ENCODE measurements around the gene LGALS7B. TPM values are rescaled to one million over a fixed set of nuclear protein-coding genes. Genes with fewer than 3 reads are reported as not detected.
"Not testable (repeated sequence)": the region's sequence is repeated elsewhere in the genome, so short reads cannot be mapped to it uniquely, and the experiment has no call there.

LGALS7B gene
- total RNA-seq, 1 donor from 2014 or later, result not detected

DNA sequence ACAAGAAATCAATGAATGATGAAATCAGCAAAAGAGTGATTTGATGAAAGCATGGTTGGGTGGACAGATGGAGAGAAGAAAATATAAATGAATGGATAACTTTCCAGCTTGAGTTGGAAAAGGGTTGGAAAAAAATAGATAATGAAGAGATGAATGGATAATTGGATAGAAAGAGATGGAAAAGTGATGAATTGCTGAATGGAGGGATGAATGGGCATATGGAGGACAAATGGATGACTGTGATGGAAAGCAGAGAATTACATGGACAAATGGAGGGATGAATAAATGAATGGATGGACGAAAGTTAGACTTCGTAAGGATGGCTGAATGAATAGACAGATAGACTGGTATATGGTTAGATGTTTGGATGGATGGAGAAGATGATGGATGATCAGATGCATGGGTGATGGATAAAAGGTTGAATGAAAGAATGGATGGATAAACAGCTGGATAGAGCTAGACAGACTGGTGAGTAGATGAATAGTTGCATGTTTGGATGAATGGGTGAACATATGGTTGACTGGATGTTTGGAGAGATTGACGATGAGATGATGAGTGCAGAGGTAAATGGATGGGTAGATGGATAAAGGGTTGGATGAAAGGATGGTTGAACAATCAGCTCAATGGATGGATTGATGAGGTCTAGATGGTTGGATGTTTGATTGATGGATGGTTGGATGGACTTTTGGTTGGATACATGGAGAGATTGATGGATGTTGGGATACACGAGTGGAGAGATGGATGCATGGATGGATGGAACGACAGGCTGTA lies 11.8 kb downstream of the LGALS7B start:
- Mint-ChIP-seq H3K4me3 (no peak overlapping the region), H3K27me3 (ENCODE audit: low read depth) (no peaks in the 10 kb centered on the region), H3K36me3 (peaks cover 2% of the 10 kb centered on the region), H3K9me3 (no peaks in the 10 kb centered on the region), H3K27ac (no peak overlapping the region), H3K4me1 (peaks cover 2% of the 10 kb centered on the region)
- DNase-seq (ENCODE audit: low spot score in 2 of 2, unreplicated experiment in 2 of 2), result no peak
- TF ChIP-seq, protein P1, sequence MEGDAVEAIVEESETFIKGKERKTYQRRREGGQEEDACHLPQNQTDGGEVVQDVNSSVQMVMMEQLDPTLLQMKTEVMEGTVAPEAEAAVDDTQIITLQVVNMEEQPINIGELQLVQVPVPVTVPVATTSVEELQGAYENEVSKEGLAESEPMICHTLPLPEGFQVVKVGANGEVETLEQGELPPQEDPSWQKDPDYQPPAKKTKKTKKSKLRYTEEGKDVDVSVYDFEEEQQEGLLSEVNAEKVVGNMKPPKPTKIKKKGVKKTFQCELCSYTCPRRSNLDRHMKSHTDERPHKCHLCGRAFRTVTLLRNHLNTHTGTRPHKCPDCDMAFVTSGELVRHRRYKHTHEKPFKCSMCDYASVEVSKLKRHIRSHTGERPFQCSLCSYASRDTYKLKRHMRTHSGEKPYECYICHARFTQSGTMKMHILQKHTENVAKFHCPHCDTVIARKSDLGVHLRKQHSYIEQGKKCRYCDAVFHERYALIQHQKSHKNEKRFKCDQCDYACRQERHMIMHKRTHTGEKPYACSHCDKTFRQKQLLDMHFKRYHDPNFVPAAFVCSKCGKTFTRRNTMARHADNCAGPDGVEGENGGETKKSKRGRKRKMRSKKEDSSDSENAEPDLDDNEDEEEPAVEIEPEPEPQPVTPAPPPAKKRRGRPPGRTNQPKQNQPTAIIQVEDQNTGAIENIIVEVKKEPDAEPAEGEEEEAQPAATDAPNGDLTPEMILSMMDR (IDR thresholded peaks at IDR 0.05; ENCODE audit: unreplicated experiment), result no peak

DNA sequence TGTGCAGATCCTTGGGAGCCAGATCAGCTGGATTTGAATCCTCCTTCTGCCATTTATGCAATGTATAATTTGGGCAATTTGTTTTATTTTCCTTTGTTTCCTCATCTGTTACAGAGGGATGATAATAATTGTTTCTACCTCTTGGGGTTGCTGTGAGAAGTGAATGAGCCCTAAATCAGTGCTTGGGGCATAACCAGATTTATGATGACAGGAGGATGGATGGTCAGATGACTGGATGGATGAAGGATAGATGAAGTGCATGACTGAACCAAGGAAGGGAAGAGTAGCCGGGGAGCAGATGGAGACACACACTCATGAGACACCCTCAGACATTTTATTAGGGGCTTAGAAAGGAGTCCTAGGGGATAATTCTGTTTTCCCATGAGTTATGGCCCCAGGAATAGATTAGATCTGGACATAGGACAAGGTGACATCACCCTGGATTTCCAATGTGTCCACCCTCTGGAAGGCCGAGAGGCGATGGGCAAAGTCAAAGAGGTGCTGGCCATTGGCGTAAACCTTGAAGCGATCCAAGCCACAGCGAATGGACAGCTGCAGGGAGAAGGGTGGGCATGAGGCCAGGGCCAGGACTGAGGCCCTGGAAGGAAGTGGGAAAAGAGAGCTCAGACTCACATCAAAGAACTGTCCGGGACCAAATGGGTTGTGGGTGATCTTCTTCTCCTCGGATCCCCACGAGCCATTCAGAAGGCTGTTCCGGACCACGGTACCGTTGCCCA lies 12.5 kb downstream of the LGALS7B start:
- no peak overlapping the region for H3K4me3 Mint-ChIP-seq
- H3K27me3 Mint-ChIP-seq (ENCODE audit: low read depth), result no peaks in the 10 kb centered on the region
- no peak overlapping the region for H3K27ac Mint-ChIP-seq
- no peak for DNase-seq (ENCODE audit: low spot score in 2 of 2, unreplicated experiment in 2 of 2)
- H3K4me1 Mint-ChIP-seq, result peaks cover 2% of the 10 kb centered on the region
- H3K36me3 Mint-ChIP-seq, result peaks cover 2% of the 10 kb centered on the region
- no peaks in the 10 kb centered on the region for H3K9me3 Mint-ChIP-seq
- TF ChIP-seq, protein P1 (IDR thresholded peaks at IDR 0.05; ENCODE audit: unreplicated experiment), result no peak

DNA sequence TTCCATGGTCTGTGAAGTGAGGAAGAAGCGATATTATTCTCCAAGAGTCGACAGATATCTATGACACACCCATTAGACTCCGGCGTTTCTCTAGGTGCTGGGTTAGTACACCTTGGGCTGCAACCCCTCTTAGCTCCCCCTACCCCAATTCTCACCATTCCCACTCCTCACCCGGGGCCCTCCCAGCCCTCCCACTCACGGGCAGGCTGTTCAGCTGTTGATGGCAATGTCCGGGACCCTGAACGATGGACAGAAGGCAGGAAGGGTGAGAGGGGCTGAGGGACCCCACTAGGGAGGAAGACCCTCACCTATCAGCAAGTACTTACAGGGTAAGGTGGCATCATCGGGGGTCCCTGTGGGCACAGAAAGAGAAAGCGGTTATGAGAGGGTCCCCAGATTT lies 14.5 kb downstream of the LGALS7B start:
- Mint-ChIP-seq H3K4me3 (no peak overlapping the region), H3K9me3 (no peaks in the 10 kb centered on the region), H3K36me3 (peaks cover 2% of the 10 kb centered on the region), H3K27me3 (ENCODE audit: low read depth) (no peaks in the 10 kb centered on the region), H3K27ac (no peak overlapping the region), H3K4me1 (peaks cover 2% of the 10 kb centered on the region)
- no peak for DNase-seq (ENCODE audit: low spot score in 2 of 2, unreplicated experiment in 2 of 2)
- TF ChIP-seq, protein P1 (IDR thresholded peaks at IDR 0.05; ENCODE audit: unreplicated experiment), result no peak

DNA sequence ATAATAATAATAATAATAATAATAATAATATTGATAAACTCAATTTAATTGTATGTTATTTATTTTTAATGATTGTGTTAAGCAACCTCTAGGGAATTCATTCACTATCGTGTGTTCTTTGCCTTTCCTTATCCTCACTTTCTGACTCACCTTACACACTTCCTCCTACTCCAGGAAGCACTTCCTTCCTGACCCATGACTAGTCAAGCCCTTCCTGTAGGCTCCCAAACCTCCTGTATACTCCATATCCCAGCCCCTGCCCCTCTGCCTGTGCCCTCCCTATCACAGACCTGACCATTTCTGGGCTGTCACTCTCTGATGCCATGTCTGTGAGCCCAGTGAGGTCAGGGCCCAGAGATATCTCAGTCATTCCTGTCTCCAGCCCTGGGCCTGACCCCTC lies 16.2 kb downstream of the LGALS7B start:
- no peak overlapping the region for H3K4me3 Mint-ChIP-seq
- DNase-seq (ENCODE audit: low spot score in 2 of 2, unreplicated experiment in 2 of 2), result no peak
- H3K36me3 Mint-ChIP-seq, result no peaks in the 10 kb centered on the region
- H3K27ac Mint-ChIP-seq, result no peak overlapping the region
- no peaks in the 10 kb centered on the region for H3K27me3 Mint-ChIP-seq (ENCODE audit: low read depth)
- H3K9me3 Mint-ChIP-seq, result no peaks in the 10 kb centered on the region
- TF ChIP-seq, protein P1 (IDR thresholded peaks at IDR 0.05; ENCODE audit: unreplicated experiment), result no peak
- H3K4me1 Mint-ChIP-seq, result no peaks in the 10 kb centered on the region

DNA sequence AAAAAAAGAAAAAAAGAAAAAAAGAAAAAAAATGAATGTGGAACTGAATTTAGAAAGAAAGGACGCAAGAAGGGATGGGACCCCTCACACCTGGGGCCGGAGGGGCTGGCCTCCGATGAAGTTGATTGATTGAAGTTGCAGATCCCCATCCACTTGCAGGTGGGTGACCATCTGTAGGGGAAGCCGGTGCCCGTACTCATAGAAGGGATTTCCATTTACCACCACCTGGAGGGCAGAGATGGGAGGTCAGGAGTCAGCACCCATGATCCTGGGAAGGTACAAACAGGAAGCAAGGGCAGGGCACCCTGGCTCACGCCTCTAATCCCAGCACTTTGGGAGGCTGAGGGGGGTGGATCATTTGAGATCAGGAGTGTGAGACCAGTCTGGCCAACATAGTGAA lies 17.4 kb downstream of the LGALS7B start:
- TF ChIP-seq, protein P1 (IDR thresholded peaks at IDR 0.05; ENCODE audit: unreplicated experiment), result no peak
- Mint-ChIP-seq H3K4me3 (no peak overlapping the region), H3K27ac (no peak overlapping the region)

DNA sequence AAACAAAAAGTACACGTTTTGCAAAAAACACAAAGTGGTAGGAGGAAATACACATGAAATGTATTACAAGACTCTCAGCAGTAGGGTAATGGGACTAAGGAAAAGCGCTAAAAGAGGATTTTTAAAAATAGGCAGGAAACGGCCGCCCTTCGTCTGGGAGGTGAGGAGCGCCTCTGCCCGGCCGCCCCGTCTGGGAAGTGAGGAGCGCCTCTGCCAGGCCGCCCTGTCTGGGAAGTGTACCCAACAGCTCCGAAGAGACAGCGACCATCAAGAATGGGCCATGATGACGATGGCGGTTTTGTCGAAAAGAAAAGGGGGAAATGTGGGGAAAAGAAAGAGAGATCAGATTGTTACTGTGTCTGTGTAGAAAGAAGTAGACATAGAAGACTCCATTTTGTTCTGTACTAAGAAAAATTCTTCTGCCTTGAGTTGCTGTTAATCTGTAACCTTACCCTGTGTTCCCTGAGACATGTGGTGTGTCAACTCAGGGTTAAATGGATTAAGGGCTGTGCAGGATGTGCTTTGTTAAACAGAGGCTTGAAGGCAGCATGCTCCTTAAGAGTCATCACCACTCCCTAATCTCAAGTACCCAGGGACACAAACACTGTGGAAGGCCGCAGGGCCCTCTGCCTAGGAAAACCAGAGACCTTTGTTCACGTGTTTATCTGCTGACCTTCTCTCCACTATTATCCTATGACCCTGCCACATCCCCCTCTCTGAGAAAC lies 18.5 kb downstream of the LGALS7B start:
- H3K27me3 Mint-ChIP-seq (ENCODE audit: low read depth), result not testable (repeated sequence)

More for the DNA sequence above, 17.4 kb downstream of the LGALS7B start:
- H3K27me3 Mint-ChIP-seq (ENCODE audit: low read depth), result no peaks in the 10 kb centered on the region
- no peaks in the 10 kb centered on the region for H3K4me1 Mint-ChIP-seq
- H3K9me3 Mint-ChIP-seq, result no peaks in the 10 kb centered on the region
- DNase-seq (ENCODE audit: low spot score in 2 of 2, unreplicated experiment in 2 of 2), result no peak
- no peaks in the 10 kb centered on the region for H3K36me3 Mint-ChIP-seq

More for the DNA sequence above, 18.5 kb downstream of the LGALS7B start:
- not testable (repeated sequence) for H3K9me3 Mint-ChIP-seq; DNase-seq (ENCODE audit: low spot score in 2 of 2, unreplicated experiment in 2 of 2); H3K27ac Mint-ChIP-seq; H3K4me1 Mint-ChIP-seq; H3K4me3 Mint-ChIP-seq; H3K36me3 Mint-ChIP-seq
